Bronchial epithelial cell (primary cell): ENCODE results near the gene ZCCHC14. TPM values are rescaled to one million over a fixed set of nuclear protein-coding genes. Genes with fewer than 3 reads are reported as not detected.

Experiments used
- DNase-seq: peaks from one replicate; pipeline ENCODE4 v3.0.0-alpha.2; 2010; ENCODE audit warnings: low read depth
- FAIRE-seq: peaks from 2 replicates; lab custom pipeline; 2011; peaks lifted over from hg19 to GRCh38; lab: Jason Lieb, UNC
- H3K27me3 ChIP-seq: 2 replicates; pipeline ENCODE4 v1.5.1; 2011; ENCODE audit warnings: low read length; ENCODE audit not compliant: control insufficient read depth, insufficient read depth
- H3K36me3 ChIP-seq: 2 replicates; pipeline ENCODE4 v1.5.1; 2011; ENCODE audit warnings: low read length; ENCODE audit not compliant: control insufficient read depth, insufficient read depth
- H3K4me3 ChIP-seq: 2 replicates; pipeline ENCODE4 v1.5.1; 2011; ENCODE audit warnings: mild to moderate bottlenecking, low read depth, low read length, control low read depth
- total RNA-seq: library from RNA; depleted of rRNA; stranded (reverse); fragments of >200 nt; gene quantifications from 2 replicates; pipeline ENCODE4 v1.2.1, GENCODE V29; 2014
- TF ChIP-seq, protein P1 (sequence below): IDR thresholded peaks from 2 replicates; pipeline ENCODE4 v1.5.1; 2011; ENCODE audit warnings: mild to moderate bottlenecking, moderate library complexity, low read length, control low read depth, inconsistent platforms; ENCODE audit not compliant: insufficient read depth, severe bottlenecking

ZCCHC14 gene
- total RNA-seq, 1 donor from 2014 or later: 2.9 TPM

DNA sequence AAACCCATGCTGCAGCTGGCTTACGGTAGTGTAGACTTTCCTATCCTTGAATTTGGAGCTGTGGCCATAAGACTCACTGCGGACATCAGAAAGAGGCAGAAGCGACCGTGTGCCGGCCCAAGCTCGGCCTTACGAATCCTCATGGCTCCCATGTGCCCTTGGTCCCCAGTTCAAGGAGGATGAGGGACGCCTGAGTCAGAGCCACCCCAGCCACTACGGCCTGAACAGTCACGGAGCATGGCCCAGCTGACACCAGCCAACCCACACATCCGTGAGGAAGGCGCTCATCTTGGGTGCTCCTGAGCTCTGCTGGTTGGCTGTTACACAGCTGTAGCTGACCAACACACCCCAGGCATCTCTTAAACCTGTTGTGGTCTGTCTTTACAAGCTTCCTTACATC, 44.0 kb downstream of the ZCCHC14 start:
- TF ChIP-seq, protein P1, sequence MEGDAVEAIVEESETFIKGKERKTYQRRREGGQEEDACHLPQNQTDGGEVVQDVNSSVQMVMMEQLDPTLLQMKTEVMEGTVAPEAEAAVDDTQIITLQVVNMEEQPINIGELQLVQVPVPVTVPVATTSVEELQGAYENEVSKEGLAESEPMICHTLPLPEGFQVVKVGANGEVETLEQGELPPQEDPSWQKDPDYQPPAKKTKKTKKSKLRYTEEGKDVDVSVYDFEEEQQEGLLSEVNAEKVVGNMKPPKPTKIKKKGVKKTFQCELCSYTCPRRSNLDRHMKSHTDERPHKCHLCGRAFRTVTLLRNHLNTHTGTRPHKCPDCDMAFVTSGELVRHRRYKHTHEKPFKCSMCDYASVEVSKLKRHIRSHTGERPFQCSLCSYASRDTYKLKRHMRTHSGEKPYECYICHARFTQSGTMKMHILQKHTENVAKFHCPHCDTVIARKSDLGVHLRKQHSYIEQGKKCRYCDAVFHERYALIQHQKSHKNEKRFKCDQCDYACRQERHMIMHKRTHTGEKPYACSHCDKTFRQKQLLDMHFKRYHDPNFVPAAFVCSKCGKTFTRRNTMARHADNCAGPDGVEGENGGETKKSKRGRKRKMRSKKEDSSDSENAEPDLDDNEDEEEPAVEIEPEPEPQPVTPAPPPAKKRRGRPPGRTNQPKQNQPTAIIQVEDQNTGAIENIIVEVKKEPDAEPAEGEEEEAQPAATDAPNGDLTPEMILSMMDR: no peak
- H3K4me3 ChIP-seq: no peak overlapping the region
- peaks cover 11% of the 10 kb centered on the region for H3K36me3 ChIP-seq
- H3K27me3 ChIP-seq: no peaks in the 10 kb centered on the region
- DNase-seq: no peak
- no peak for FAIRE-seq

DNA sequence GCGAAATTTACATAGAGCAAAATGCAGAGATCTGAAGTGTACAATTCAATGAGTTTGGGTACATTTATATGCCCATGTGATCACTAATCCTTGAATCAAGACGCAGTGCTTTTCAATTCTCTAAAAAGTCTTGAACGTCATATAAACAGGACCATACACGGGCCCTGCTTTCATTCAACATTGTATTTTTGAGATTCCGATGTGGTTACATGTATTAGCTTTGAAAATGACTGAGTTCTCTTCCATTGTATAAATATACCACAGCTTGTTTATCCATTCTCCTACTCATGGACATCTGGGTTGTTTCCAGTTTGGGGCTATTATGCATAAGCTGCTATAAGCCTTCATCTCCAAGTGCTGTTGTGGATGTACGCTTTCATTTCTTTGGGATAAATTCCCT, 45.5 kb downstream of the ZCCHC14 start:
- peaks cover 5% of the 10 kb centered on the region for H3K36me3 ChIP-seq
- FAIRE-seq (no peak), DNase-seq (no peak)
- no peaks in the 10 kb centered on the region for H3K27me3 ChIP-seq
- no peak overlapping the region for H3K4me3 ChIP-seq
- TF ChIP-seq, protein P1: no peak

DNA sequence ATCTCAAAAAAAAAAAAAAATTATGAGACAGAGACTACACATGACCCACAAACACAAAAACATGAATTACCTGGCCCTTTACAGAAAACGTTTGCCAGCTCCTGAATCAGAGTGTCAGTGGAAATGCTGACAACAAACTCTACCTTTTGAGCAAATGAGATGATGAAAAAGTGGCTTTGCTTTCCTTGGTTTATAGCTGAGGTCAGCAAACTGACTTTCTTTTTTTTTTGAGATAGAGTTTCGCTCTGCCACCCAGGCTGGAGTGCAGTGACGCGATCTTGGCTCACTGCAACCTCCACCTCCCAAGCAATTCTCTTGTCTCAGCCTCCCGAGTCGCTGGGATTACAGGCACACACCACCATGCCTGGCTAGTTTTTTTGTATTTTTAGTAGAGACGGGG, 46.3 kb downstream of the ZCCHC14 start:
- Histone ChIP-seq H3K4me3 (no peak overlapping the region), H3K27me3 (no peaks in the 10 kb centered on the region), H3K36me3 (peaks cover 10% of the 10 kb centered on the region)
- no peak for FAIRE-seq
- TF ChIP-seq, protein P1: no peak
- no peak for DNase-seq

DNA sequence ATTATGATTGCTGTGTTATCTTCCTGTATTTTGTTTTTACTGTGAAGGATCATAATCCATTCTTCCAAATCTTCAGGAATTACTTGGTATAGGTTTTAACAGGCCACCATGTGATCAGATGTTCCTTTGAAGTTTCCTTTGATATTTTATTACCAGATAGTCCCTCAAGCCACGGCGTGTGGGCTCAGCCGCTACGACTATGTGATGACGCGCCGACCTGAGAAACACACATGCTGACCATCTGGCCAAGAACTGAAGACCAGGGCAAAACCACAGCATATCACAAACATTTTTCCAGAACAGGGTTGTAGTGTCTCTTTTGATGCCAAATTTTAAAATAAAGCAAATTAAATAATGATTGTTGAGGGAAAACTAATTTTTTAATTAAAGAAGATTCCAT, 47.3 kb downstream of the ZCCHC14 start:
- Histone ChIP-seq H3K36me3 (peaks cover 10% of the 10 kb centered on the region), H3K4me3 (no peak overlapping the region), H3K27me3 (no peaks in the 10 kb centered on the region)
- FAIRE-seq (no peak), DNase-seq (no peak)
- TF ChIP-seq, protein P1: no peak

DNA sequence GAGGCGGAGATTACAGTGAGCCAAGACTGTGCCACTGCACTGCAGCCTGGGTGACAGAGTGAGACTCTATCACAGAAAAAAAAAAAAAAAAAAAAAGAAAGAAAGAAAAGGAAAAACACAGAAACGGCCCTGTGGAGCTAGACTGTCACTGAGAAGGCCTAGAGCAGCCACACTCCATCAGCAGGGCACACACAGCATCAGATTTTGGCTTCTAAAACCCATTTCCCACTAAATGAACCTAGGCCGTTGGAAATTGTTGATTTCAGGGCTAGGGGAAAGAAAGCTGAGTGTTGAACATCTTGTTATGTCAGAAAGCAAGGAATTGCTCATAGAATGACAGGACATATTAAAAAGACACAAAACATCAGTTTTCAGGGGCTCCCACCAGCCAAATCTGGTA, 48.9 kb downstream of the ZCCHC14 start:
- no peak for FAIRE-seq

DNA sequence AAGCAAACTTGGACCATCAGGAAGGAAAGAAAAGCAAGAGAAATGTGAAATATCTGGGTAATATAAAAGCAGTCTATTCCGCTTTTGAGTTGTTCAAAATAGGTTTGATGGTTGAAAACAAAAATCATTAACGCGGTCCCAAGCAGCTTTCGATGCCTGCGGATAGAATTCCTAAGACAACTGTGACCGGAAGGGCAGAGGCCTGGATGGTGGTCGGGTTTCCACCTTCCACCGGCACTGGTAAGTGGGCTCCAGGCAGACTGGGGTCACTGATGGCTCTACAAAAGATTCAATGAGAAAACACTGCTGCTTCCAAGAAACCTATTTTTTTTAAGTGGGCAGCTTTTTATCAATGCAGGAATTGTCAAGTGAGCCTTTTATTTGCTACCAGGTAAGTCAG, 49.8 kb downstream of the ZCCHC14 start:
- DNase-seq (no peak), FAIRE-seq (no peak)
- TF ChIP-seq, protein P1: no peak
- Histone ChIP-seq H3K4me3 (no peak overlapping the region), H3K27me3 (no peaks in the 10 kb centered on the region), H3K36me3 (peaks cover 9% of the 10 kb centered on the region)

More for the DNA sequence above, 48.9 kb downstream of the ZCCHC14 start:
- Histone ChIP-seq H3K27me3 (no peaks in the 10 kb centered on the region), H3K4me3 (no peak overlapping the region), H3K36me3 (peaks cover 10% of the 10 kb centered on the region)
- TF ChIP-seq, protein P1: no peak
- DNase-seq: no peak
